Retinal pigment epithelial cell (primary cell): ENCODE data around the gene F7.
"Not testable (repeated sequence)": the region's sequence is repeated elsewhere in the genome, so short reads cannot be mapped to it uniquely, and the experiment has no call there.

Experiments used
- DNase-seq: peaks from one replicate; pipeline ENCODE4 v3.0.0-alpha.2; 2010; ENCODE audit warnings: low read depth
- H3K4me3 ChIP-seq: 2 replicates; pipeline ENCODE4 v1.5.1; 2011; ENCODE audit warnings: mild to moderate bottlenecking, low read length, control low read depth, moderate library complexity
- CTCF ChIP-seq: conservative IDR thresholded peaks from 2 replicates; pipeline ENCODE4 v1.5.1; 2011; ENCODE audit warnings: low read depth, low read length, control low read depth, inconsistent platforms

Gene F7

GRCh38 chr13:113105032-113105920 is at the start of gene F7:
F7 (plus strand) TSS chr13:113105791; CDS start chr13:113105842, 51 bp downstream.
- H3K4me3 ChIP-seq = no peak within 1 kb of the TSS
- TF ChIP-seq CTCF = no peak
- DNase-seq = no peak

GRCh38 chr13:113057084-113057483 is 48.5 kb upstream of the F7 start:
- DNase-seq = no peak
- H3K4me3 ChIP-seq = no peak overlapping the region
- no peak for TF ChIP-seq CTCF

- not testable (repeated sequence) for DNase-seq, H3K4me3 ChIP-seq
These were observed 48.0 kb upstream of the F7 start for GRCh38 chr13:113057559-113057958.

- TF ChIP-seq CTCF = no peak
- no peak overlapping the region for H3K4me3 ChIP-seq
- DNase-seq = no peak
These were observed 47.2 kb upstream of the F7 start for GRCh38 chr13:113058129-113058987.

GRCh38 chr13:113058988-113059850 is 46.4 kb upstream of the F7 start:
- DNase-seq = no peak
- no peak for TF ChIP-seq CTCF
- no peak overlapping the region for H3K4me3 ChIP-seq

- DNase-seq = no peak
- TF ChIP-seq CTCF = no peak
- H3K4me3 ChIP-seq = no peak overlapping the region
These were observed 45.7 kb upstream of the F7 start for GRCh38 chr13:113059891-113060290.
